ENCODE results near the gene ZSWIM4.

GRCh38 chr19:13808856-13809255, 13.6 kb downstream of the ZSWIM4 start:
- TF ChIP-seq CTCF (IDR thresholded peaks at IDR 0.05; ENCODE audit: low read depth, low read length) (no peak), EZH2phosphoT487 (IDR thresholded peaks at IDR 0.05; ENCODE audit: low read depth) (no peak)
